ENCODE measurements around the gene CLK3. TPM values are rescaled to one million over a fixed set of nuclear protein-coding genes. Genes with fewer than 3 reads are reported as not detected.

CLK3 gene
- total RNA-seq, 1 donor from 2014 or later, result 75.5 TPM

GRCh38 chr15:74641151-74641550 is 25.5 kb downstream of the CLK3 start:
- no peak for TF ChIP-seq CTCF (IDR thresholded peaks at IDR 0.05)
- Histone ChIP-seq H3K27me3 (ENCODE audit: low read depth) (no peaks in the 10 kb centered on the region), H3K9me3 (no peaks in the 10 kb centered on the region), H3K4me3 (no peak overlapping the region), H3K4me1 (peaks cover 31% of the 10 kb centered on the region), H3K36me3 (peaks cover 44% of the 10 kb centered on the region), H3K27ac (peak overlapping the region; percentile 76)
- DNase-seq, result no peak
- ATAC-seq, result no peak
- intact Hi-C loops (cut with DNase I), result no loop called here

GRCh38 chr15:74642348-74642733 is 26.7 kb downstream of the CLK3 start:
- intact Hi-C loops (cut with DNase I), result no loop called here
- H3K27me3 ChIP-seq (ENCODE audit: low read depth), result no peaks in the 10 kb centered on the region
- no peak for TF ChIP-seq CTCF (IDR thresholded peaks at IDR 0.05)
- peaks cover 36% of the 10 kb centered on the region for H3K36me3 ChIP-seq
- ATAC-seq (peak; percentile 78 to 85), DNase-seq (no peak)
- H3K4me1 ChIP-seq, result peaks cover 32% of the 10 kb centered on the region
- no peaks in the 10 kb centered on the region for H3K9me3 ChIP-seq
- peak overlapping the region; percentile 76 for H3K27ac ChIP-seq
- no peak overlapping the region for H3K4me3 ChIP-seq

GRCh38 chr15:74642734-74643664 is 27.4 kb downstream of the CLK3 start:
- H3K36me3 ChIP-seq, result peaks cover 32% of the 10 kb centered on the region
- peak in 1 of 2 donors; percentile 44 for ATAC-seq
- no peaks in the 10 kb centered on the region for H3K9me3 ChIP-seq
- no peaks in the 10 kb centered on the region for H3K27me3 ChIP-seq (ENCODE audit: low read depth)
- DNase-seq, result no peak
- intact Hi-C loops (cut with DNase I), result no loop called here
- TF ChIP-seq CTCF (IDR thresholded peaks at IDR 0.05), result no peak
- H3K4me3 ChIP-seq, result no peak overlapping the region
- peaks cover 35% of the 10 kb centered on the region for H3K4me1 ChIP-seq
- peak overlapping the region; percentile 76 for H3K27ac ChIP-seq

- peaks cover 39% of the 10 kb centered on the region for H3K4me1 ChIP-seq
- ATAC-seq (no peak), DNase-seq (no peak)
These were observed 28.1 kb downstream of the CLK3 start for GRCh38 chr15:74643665-74644204.

GRCh38 chr15:74646480-74646879 is 30.8 kb downstream of the CLK3 start:
- intact Hi-C loops (cut with DNase I), result no loop called here
- peaks cover 33% of the 10 kb centered on the region for H3K4me1 ChIP-seq
- DNase-seq (no peak), ATAC-seq (no peak)
- H3K27ac ChIP-seq, result no peak overlapping the region
- no peaks in the 10 kb centered on the region for H3K27me3 ChIP-seq (ENCODE audit: low read depth)
- TF ChIP-seq CTCF (IDR thresholded peaks at IDR 0.05), result no peak
- H3K9me3 ChIP-seq, result no peaks in the 10 kb centered on the region
- H3K4me3 ChIP-seq, result no peak overlapping the region
- peaks cover 7% of the 10 kb centered on the region for H3K36me3 ChIP-seq

More at GRCh38 chr15:74643665-74644204, 28.1 kb downstream of the CLK3 start:
- H3K27ac ChIP-seq, result peak overlapping the region; percentile 76
- H3K4me3 ChIP-seq, result no peak overlapping the region
- no peaks in the 10 kb centered on the region for H3K9me3 ChIP-seq
- H3K36me3 ChIP-seq, result peaks cover 27% of the 10 kb centered on the region
- no peaks in the 10 kb centered on the region for H3K27me3 ChIP-seq (ENCODE audit: low read depth)
- intact Hi-C loops (cut with DNase I), result no loop called here
- no peak for TF ChIP-seq CTCF (IDR thresholded peaks at IDR 0.05)
